ENCODE measurements around the gene ASTN2. TPM values are rescaled to one million over a fixed set of nuclear protein-coding genes. Genes with fewer than 3 reads are reported as not detected.

Gene ASTN2
- total and polyA plus RNA-seq, 10 of the 15 experiments (the other 5 are each of a cell fraction or from before 2014, with no cell fraction given): 1.4 to 15.7 (median 7.0) TPM

- no peak for TF ChIP-seq NKRF (conservative IDR thresholded peaks at IDR 0.05)
These were observed 456.0 kb downstream of the ASTN2 start (continued) for GRCh38 chr9:116958881-116959280.

- Histone ChIP-seq H3K27ac (ENCODE audit: control insufficient read depth, insufficient read depth) (no peak overlapping the region), H3K79me2 (ENCODE audit: control insufficient read depth, insufficient read depth, low read length) (no peaks in the 10 kb centered on the region), H2AFZ (ENCODE audit: control insufficient read depth, low read depth, low read length) (no peak overlapping the region), H3K4me2 (ENCODE audit: control insufficient read depth, insufficient read depth) (no peak overlapping the region), H3K36me3 (ENCODE audit: control insufficient read depth in 2 of 2, insufficient read depth in 2 of 2, low read length in 1 of 2) (no peaks in the 10 kb centered on the region), H3K9me3 (replicated peaks; ENCODE audit: control insufficient read depth, insufficient read depth, low read length) (no peaks in the 10 kb centered on the region; the same call in 2 of the 3 replicates), H3K27me3 (replicated peaks in 1 of 2; ENCODE audit: control insufficient read depth in 2 of 2, insufficient read depth in 2 of 2, low read length in 1 of 2) (no peaks in the 10 kb centered on the region), H3K9ac (ENCODE audit: control insufficient read depth, insufficient read depth, low read length) (no peak overlapping the region), H4K20me1 (ENCODE audit: control insufficient read depth, insufficient read depth) (no peaks in the 10 kb centered on the region), H3K4me3 (no peak overlapping the region), H3K4me1 (ENCODE audit: control insufficient read depth, insufficient read depth, low read length) (peaks cover 20% of the 10 kb centered on the region)
- FAIRE-seq (no peak), ATAC-seq (no peak), DNase-seq (ENCODE audit: low read depth, low spot score) (no peak)
- intact Hi-C loops (cut with micrococcal nuclease; ENCODE audit: unreplicated experiment): no loop called here
- BruUV-seq (replicated peaks): no TSS peak
- ChIA-PET CTCF (interaction anchor here (1.5 to 1.9 kb wide), 2 partner anchors 15 to 16 kb away, joined by 3 to 4 read pairs; no protein-coding TSS in a partner anchor), POLR2A (interaction anchor here (2.0 kb wide), 1 partner anchor 12 kb away, joined by 5 read pairs; no protein-coding TSS in a partner anchor), RAD21 (ENCODE audit: unreplicated experiment) (interaction anchor here (1.2 kb wide), 1 partner anchor 533 kb away, joined by 3 read pairs; no protein-coding TSS in a partner anchor), SMC1A (ENCODE audit: uncharacterized antibody, unreplicated experiment) (no interaction called here)
- WGBS (ENCODE audit: insufficient coverage, insufficient replicate concordance, low lambda C conversion rate, missing lambda C conversion rate): 26% methylated on average over 2 of the region's 2 CpGs
- in situ Hi-C loops (cut with MboI): no loop called here
- TF ChIP-seq EP300 (IDR thresholded peaks at IDR 0.05; ENCODE audit: borderline replicate concordance in 1 of 2, control insufficient read depth in 1 of 2, low read depth in 2 of 2, low read length in 2 of 2): no peak
- TF ChIP-seq MTA3 (IDR thresholded peaks at IDR 0.05; ENCODE audit: borderline replicate concordance, low read length): no peak
- no peak for TF ChIP-seq BHLHE40 (IDR thresholded peaks at IDR 0.05; ENCODE audit: borderline replicate concordance in 1 of 2, low read depth in 2 of 2, low read length in 1 of 2)
- no peak for TF ChIP-seq CBFB (IDR thresholded peaks at IDR 0.05; ENCODE audit: low read depth)
- TF ChIP-seq BMI1 (IDR thresholded peaks at IDR 0.05; ENCODE audit: borderline replicate concordance): no peak
- TF ChIP-seq, protein P1, sequence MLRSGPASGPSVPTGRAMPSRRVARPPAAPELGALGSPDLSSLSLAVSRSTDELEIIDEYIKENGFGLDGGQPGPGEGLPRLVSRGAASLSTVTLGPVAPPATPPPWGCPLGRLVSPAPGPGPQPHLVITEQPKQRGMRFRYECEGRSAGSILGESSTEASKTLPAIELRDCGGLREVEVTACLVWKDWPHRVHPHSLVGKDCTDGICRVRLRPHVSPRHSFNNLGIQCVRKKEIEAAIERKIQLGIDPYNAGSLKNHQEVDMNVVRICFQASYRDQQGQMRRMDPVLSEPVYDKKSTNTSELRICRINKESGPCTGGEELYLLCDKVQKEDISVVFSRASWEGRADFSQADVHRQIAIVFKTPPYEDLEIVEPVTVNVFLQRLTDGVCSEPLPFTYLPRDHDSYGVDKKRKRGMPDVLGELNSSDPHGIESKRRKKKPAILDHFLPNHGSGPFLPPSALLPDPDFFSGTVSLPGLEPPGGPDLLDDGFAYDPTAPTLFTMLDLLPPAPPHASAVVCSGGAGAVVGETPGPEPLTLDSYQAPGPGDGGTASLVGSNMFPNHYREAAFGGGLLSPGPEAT (IDR thresholded peaks at IDR 0.05; ENCODE audit: low read depth): no peak
- no peak for TF ChIP-seq SIN3A (IDR thresholded peaks at IDR 0.05; ENCODE audit: low read depth, low read length)
- TF ChIP-seq E2F8 (IDR thresholded peaks at IDR 0.05; ENCODE audit: low read depth, partially characterized antibody): no peak
These were observed 460.1 kb downstream of the ASTN2 start for GRCh38 chr9:116954731-116955130.
